Naive thymus-derived CD4-positive, alpha-beta T cell (primary cell): ENCODE results near the gene ZBTB17. TPM values are rescaled to one million over a fixed set of nuclear protein-coding genes. Genes with fewer than 3 reads are reported as not detected.

Source experiments
- ATAC-seq: fragments of 150-1000 bp; cut with Tn5 transposase; 2 replicates; pipeline ENCODE4 v1.10.0; 2021; ENCODE audit warnings: mild to moderate bottlenecking, moderate library complexity
- CTCF ChIA-PET: fragments of 350-600 bp; sonication (Branson Sonifier 250); formaldehyde crosslinking; loops from one replicate; lab custom pipeline; 2021; ENCODE audit warnings: antibody characterized with exemption; lab: Charles Lee
- POLR2A ChIA-PET: fragments of 350-600 bp; sonication (Branson Sonifier 250); formaldehyde crosslinking; loops from one replicate; lab custom pipeline; 2021; ENCODE audit warnings: antibody characterized with exemption, inconsistent platforms; lab: Charles Lee
- DNase-seq, 9 donors: peaks; one replicate each; pipeline versions ENCODE4 v3.0.0 to v3.0.0-alpha.2; 2020 to 2022; ENCODE audit warnings: mixed read lengths in 1 of 9
- H3K27ac ChIP-seq: one replicate; pipeline ENCODE4 v1.7.0; 2013; ENCODE audit warnings: mild to moderate bottlenecking, low read depth, low read length, moderate library complexity
- H3K27me3 ChIP-seq, 2 donors: one replicate each; pipeline ENCODE4 v1.7.0; 2013; ENCODE audit warnings: low read length in 2 of 2, mild to moderate bottlenecking in 2 of 2, moderate library complexity in 2 of 2; ENCODE audit not compliant: control insufficient read depth in 2 of 2, insufficient read depth in 2 of 2
- H3K36me3 ChIP-seq, 3 experiments: 1 replicate in 2 of 3; 2 replicates in 1 of 3; pipeline ENCODE4 v1.7.0; 2013; ENCODE audit warnings: low read length in 3 of 3, mild to moderate bottlenecking in 3 of 3, moderate library complexity in 1 of 3; ENCODE audit not compliant: insufficient read depth in 3 of 3, control insufficient read depth in 2 of 3
- H3K4me1 ChIP-seq, 2 donors: one replicate each; pipeline ENCODE4 v1.7.0; 2013; ENCODE audit warnings: low read length in 2 of 2, mild to moderate bottlenecking in 2 of 2, moderate library complexity in 1 of 2; ENCODE audit not compliant: control insufficient read depth in 2 of 2, insufficient read depth in 2 of 2
- H3K4me3 ChIP-seq: 2 replicates; pipeline ENCODE4 v1.7.0; 2013; ENCODE audit warnings: mild to moderate bottlenecking, low read length
- H3K9me3 ChIP-seq, 3 experiments: 1 replicate in 2 of 3; 2 replicates in 1 of 3; pipeline ENCODE4 v1.7.0; 2013; ENCODE audit warnings: low read length in 3 of 3; ENCODE audit not compliant: control insufficient read depth in 2 of 3
- H3K27ac Mint-ChIP-seq, 9 donors: one replicate each; pipeline ENCODE4 v1.8.0; 2020 to 2022; ENCODE audit warnings: mixed read lengths in 9 of 9, mild to moderate bottlenecking in 8 of 9, moderate library complexity in 5 of 9, inconsistent platforms in 2 of 9
- H3K27me3 Mint-ChIP-seq, 5 donors: one replicate each; pipeline ENCODE4 v1.8.0; 2021 to 2022; ENCODE audit warnings: mixed read lengths in 5 of 5, mild to moderate bottlenecking in 1 of 5
- H3K36me3 Mint-ChIP-seq, 5 donors: one replicate each; pipeline ENCODE4 v1.8.0; 2020 to 2022; ENCODE audit warnings: mixed read lengths in 5 of 5, mild to moderate bottlenecking in 3 of 5, inconsistent platforms in 1 of 5
- H3K4me1 Mint-ChIP-seq, 7 donors: one replicate each; pipeline ENCODE4 v1.8.0; 2020 to 2022; ENCODE audit warnings: mixed read lengths in 7 of 7, mild to moderate bottlenecking in 3 of 7, inconsistent platforms in 1 of 7
- H3K4me3 Mint-ChIP-seq, 10 donors: one replicate each; pipeline ENCODE4 v1.8.0; 2020 to 2022; ENCODE audit warnings: mild to moderate bottlenecking in 10 of 10, mixed read lengths in 10 of 10, moderate library complexity in 6 of 10, inconsistent platforms in 2 of 10
- H3K9me3 Mint-ChIP-seq, 11 donors: one replicate each; pipeline ENCODE4 v1.8.0; 2020 to 2022; ENCODE audit warnings: mixed read lengths in 11 of 11, mild to moderate bottlenecking in 4 of 11, inconsistent platforms in 1 of 11, moderate library complexity in 1 of 11
- intact Hi-C, 2 donors: fragments of 100-400 bp; cut with micrococcal nuclease; formaldehyde crosslinking; loops; one replicate each; pipeline ENCODE4 v1.15.1; 2023
- polyA plus RNA-seq, 2 donors: library from polyadenylated mRNA; unstranded; fragments of 300-500 nt; fragmentation: Illumina TruSeq; gene quantifications; one replicate each; pipeline ENCODE4 v1.2.3, GENCODE V29; 2021
- total RNA-seq, 6 experiments: library from RNA in 5 of 6; stranded (reverse) in 5 of 6; gene quantifications; 1 replicate in 5 of 6; 2 replicates in 1 of 6; pipeline ENCODE4 v1.2.3 and lab custom pipeline; 2021 to 2026

Gene ZBTB17
- total and polyA plus RNA-seq, 7 experiments from 2014 or later = 11.2 to 85.1 (median 63.5) TPM

- H3K9me3 ChIP-seq = no peaks in the 10 kb centered on the region
- H3K36me3 ChIP-seq = peaks cover 0 to 22% (median 0%) of the 10 kb centered on the region in 3 experiments
- ATAC-seq (no peak), DNase-seq (no peak)
- H3K4me3 Mint-ChIP-seq = peak overlapping the region in 3 of 10 donors; percentile 27 to 66 (median 38)
- H3K9me3 Mint-ChIP-seq = no peaks in the 10 kb centered on the region
- no peak overlapping the region for H3K27ac ChIP-seq
- POLR2A ChIA-PET = interaction anchor here (0.6 to 0.9 kb wide), 3 partner anchors 11 to 361 kb away, joined by 3 to 4 read pairs (median 3); no protein-coding TSS in a partner anchor
- H3K4me3 ChIP-seq = no peak overlapping the region
- peak overlapping the region in 7 of 9 donors; percentile 30 to 85 (median 63) for H3K27ac Mint-ChIP-seq
- no peaks in the 10 kb centered on the region for H3K27me3 ChIP-seq
- no peaks in the 10 kb centered on the region for H3K27me3 Mint-ChIP-seq
- CTCF ChIA-PET = no interaction called here
- peaks cover 0 to 30% (median 8%) of the 10 kb centered on the region in 5 donors for H3K36me3 Mint-ChIP-seq
- peaks cover 43 to 83% (median 75%) of the 10 kb centered on the region in 7 donors for H3K4me1 Mint-ChIP-seq
- peaks cover 13 to 17% of the 10 kb centered on the region in 2 donors for H3K4me1 ChIP-seq
- intact Hi-C loops = no loop called here
Observed at GRCh38 chr1:15963968-15964648, 11.8 kb downstream of the ZBTB17 start.

DNA sequence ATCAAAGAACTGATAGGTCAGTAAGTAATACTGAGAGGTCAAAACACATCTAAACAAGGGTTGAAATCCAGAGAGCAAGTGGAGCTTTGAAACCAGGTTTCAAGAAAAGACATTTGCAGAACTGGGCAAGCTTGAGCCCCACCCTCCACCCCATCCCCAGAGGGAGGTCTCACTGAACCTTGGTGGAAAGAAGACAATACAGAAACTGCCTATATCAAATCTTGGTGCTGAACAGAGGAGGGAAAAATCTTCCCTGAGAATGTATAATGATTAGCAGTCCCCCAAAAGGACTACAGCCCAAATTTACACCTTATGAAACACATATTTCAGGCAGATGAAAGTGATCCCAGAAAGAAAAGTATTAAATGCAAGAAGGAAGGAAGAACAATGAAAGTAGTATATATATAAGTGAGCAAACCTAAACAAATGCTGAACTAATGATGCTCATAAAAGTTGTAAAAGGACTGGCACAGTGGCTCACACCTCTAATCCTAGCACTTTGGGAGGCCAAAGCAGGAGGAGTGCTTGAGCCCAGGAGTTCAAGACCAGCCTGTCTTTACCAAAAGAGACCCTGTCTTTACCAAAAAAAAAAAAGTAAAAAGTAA is 12.4 kb downstream of the ZBTB17 start:
- peaks cover 0 to 19% (median 2%) of the 10 kb centered on the region in 3 experiments for H3K36me3 ChIP-seq
- no peak overlapping the region for H3K4me3 ChIP-seq
- H3K9me3 ChIP-seq = no peaks in the 10 kb centered on the region
- H3K27ac Mint-ChIP-seq = peak overlapping the region in 6 of 9 donors; percentile 5 to 79 (median 44)
- H3K27me3 Mint-ChIP-seq = no peaks in the 10 kb centered on the region
- H3K4me1 ChIP-seq = peaks cover 13 to 17% of the 10 kb centered on the region in 2 donors
- peak overlapping the region in 2 of 10 donors; percentile 16 to 38 for H3K4me3 Mint-ChIP-seq
- no peak overlapping the region for H3K27ac ChIP-seq
- H3K36me3 Mint-ChIP-seq = peaks cover 0 to 28% (median 7%) of the 10 kb centered on the region in 5 donors
- peaks cover 45 to 88% (median 81%) of the 10 kb centered on the region in 7 donors for H3K4me1 Mint-ChIP-seq
- no peaks in the 10 kb centered on the region for H3K9me3 Mint-ChIP-seq
- intact Hi-C loops = no loop called here
- H3K27me3 ChIP-seq = no peaks in the 10 kb centered on the region
- DNase-seq = no peak
- ChIA-PET POLR2A (no interaction called here), CTCF (no interaction called here)
- no peak for ATAC-seq

DNA sequence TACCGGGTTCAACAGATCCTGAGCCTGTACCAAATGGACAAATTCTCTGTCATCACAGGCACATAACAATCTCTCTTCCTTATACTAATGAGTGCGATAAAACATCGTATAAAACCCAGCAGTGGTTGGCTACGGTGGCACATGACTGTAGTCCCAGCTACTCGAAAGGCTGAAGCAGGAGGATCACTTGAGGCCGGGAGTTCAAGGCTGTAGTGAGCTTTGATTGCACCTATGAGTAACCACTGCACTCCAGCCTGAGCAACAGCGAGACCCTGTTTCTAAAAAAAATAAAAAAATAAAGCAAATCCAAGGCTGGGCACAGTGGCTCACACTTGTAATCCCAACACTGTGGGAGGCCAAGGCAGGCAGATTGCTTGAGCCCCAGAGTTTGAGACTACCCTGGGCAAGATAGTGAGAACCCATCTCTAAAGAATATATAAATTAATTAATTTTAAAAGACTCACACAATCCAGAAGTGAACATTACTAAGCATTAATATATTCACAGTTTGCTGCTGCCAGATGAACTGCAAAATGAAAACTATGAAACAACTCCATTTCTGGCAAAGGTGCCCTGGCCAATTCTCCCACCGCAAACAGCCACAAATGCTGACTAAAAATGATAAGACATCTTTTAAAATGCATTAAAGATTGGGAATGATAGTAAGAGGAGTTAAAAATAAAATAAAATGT is 13.1 kb downstream of the ZBTB17 start:
- DNase-seq (no peak), ATAC-seq (no peak)
- H3K4me1 ChIP-seq = peaks cover 13 to 21% of the 10 kb centered on the region in 2 donors
- no peak overlapping the region for H3K27ac ChIP-seq
- peaks cover 0 to 23% (median 3%) of the 10 kb centered on the region in 5 donors for H3K36me3 Mint-ChIP-seq
- ChIA-PET POLR2A (no interaction called here), CTCF (no interaction called here)
- no peak overlapping the region for H3K4me3 Mint-ChIP-seq
- H3K27ac Mint-ChIP-seq = peak overlapping the region in 2 of 9 donors; percentile 30 to 32
- H3K4me1 Mint-ChIP-seq = peaks cover 45 to 88% (median 81%) of the 10 kb centered on the region in 7 donors
- H3K27me3 ChIP-seq = no peaks in the 10 kb centered on the region
- no peak overlapping the region for H3K4me3 ChIP-seq
- no peaks in the 10 kb centered on the region for H3K27me3 Mint-ChIP-seq
- H3K9me3 ChIP-seq = no peaks in the 10 kb centered on the region
- intact Hi-C loops = no loop called here
- H3K9me3 Mint-ChIP-seq = no peaks in the 10 kb centered on the region
- H3K36me3 ChIP-seq = peaks cover 0 to 13% (median 3%) of the 10 kb centered on the region in 3 experiments

DNA sequence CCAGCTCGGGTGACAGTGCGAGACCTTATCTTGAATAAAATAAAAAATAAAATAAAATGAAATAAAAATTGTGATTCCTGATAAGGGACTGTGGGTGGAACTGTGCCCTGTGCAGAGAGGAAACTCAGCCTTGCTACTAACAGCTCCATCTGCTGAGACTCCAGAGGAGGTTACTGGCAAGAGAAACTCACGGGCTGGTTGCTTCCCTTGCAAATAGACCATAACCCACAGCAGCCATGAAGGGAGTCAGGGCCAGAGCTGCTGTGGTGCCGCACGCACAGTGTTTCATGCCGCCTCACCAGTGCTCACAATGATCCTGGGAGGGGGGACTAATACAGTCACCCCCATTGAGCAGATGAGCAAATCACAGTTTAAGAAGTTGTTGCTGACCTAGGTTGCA is 13.7 kb downstream of the ZBTB17 start:
- Mint-ChIP-seq H3K4me1 (peaks cover 50 to 88% (median 81%) of the 10 kb centered on the region in 7 donors), H3K27me3 (no peaks in the 10 kb centered on the region), H3K27ac (peak overlapping the region in 1 of 9 donors; percentile 65), H3K36me3 (peaks cover 0 to 24% (median 6%) of the 10 kb centered on the region in 5 donors), H3K4me3 (no peak overlapping the region), H3K9me3 (no peaks in the 10 kb centered on the region)
- POLR2A ChIA-PET = interaction anchor here (1.4 kb wide), 1 partner anchor 14 kb away, joined by 4 read pairs; the partner anchor contains the start of gene ZBTB17
- Histone ChIP-seq H3K4me1 (peaks cover 12 to 28% of the 10 kb centered on the region in 2 donors), H3K9me3 (no peaks in the 10 kb centered on the region), H3K27me3 (no peaks in the 10 kb centered on the region), H3K27ac (no peak overlapping the region), H3K4me3 (no peak overlapping the region), H3K36me3 (peaks cover 0 to 13% (median 3%) of the 10 kb centered on the region in 3 experiments)
- intact Hi-C loops = no loop called here
- DNase-seq (no peak), ATAC-seq (no peak)
- CTCF ChIA-PET = no interaction called here

- H3K4me3 ChIP-seq = no peak overlapping the region
- H3K36me3 ChIP-seq = peaks cover 0 to 13% (median 3%) of the 10 kb centered on the region in 3 experiments
- Mint-ChIP-seq H3K9me3 (no peaks in the 10 kb centered on the region), H3K4me1 (peaks cover 50 to 88% (median 79%) of the 10 kb centered on the region in 7 donors), H3K36me3 (peaks cover 0 to 21% (median 6%) of the 10 kb centered on the region in 5 donors), H3K4me3 (no peak overlapping the region), H3K27ac (no peak overlapping the region), H3K27me3 (no peaks in the 10 kb centered on the region)
- CTCF ChIA-PET = no interaction called here
- H3K4me1 ChIP-seq = peaks cover 9 to 30% of the 10 kb centered on the region in 2 donors
- POLR2A ChIA-PET = interaction anchor here (1.4 kb wide), 1 partner anchor 15 kb away, joined by 4 read pairs; the partner anchor contains the start of gene ZBTB17
- no peaks in the 10 kb centered on the region for H3K27me3 ChIP-seq
- intact Hi-C loops = no loop called here
- no peaks in the 10 kb centered on the region for H3K9me3 ChIP-seq
- ATAC-seq (no peak), DNase-seq (no peak)
- H3K27ac ChIP-seq = no peak overlapping the region
Observed at GRCh38 chr1:15961492-15961891, 14.4 kb downstream of the ZBTB17 start.

- no peaks in the 10 kb centered on the region for H3K9me3 ChIP-seq
- Mint-ChIP-seq H3K27me3 (no peaks in the 10 kb centered on the region), H3K9me3 (no peaks in the 10 kb centered on the region), H3K4me1 (peaks cover 50 to 88% (median 79%) of the 10 kb centered on the region in 7 donors), H3K4me3 (no peak overlapping the region), H3K36me3 (peaks cover 0 to 21% (median 6%) of the 10 kb centered on the region in 5 donors), H3K27ac (peak overlapping the region in 2 of 9 donors; percentile 8 to 15)
- no peak overlapping the region for H3K27ac ChIP-seq
- ChIA-PET POLR2A (interaction anchor here (1.4 kb wide), 1 partner anchor 15 kb away, joined by 4 read pairs; the partner anchor contains the start of gene ZBTB17), CTCF (no interaction called here)
- no peak overlapping the region for H3K4me3 ChIP-seq
- peaks cover 0 to 13% (median 3%) of the 10 kb centered on the region in 3 experiments for H3K36me3 ChIP-seq
- intact Hi-C loops = no loop called here
- peaks cover 8 to 30% of the 10 kb centered on the region in 2 donors for H3K4me1 ChIP-seq
- H3K27me3 ChIP-seq = no peaks in the 10 kb centered on the region
- ATAC-seq (no peak), DNase-seq (no peak)
Observed at GRCh38 chr1:15960808-15961207, 15.1 kb downstream of the ZBTB17 start.
